ENCODE data around the gene CRADD.

CRADD gene

GRCh38 chr12:93653712-93654111 is 23.5 kb upstream of the CRADD start:
- Histone ChIP-seq H3K27me3 (ENCODE audit: insufficient read depth, low read length, poor library complexity) (no peaks in the 10 kb centered on the region), H3K9ac (ENCODE audit: low read depth, low read length) (no peak overlapping the region), H3K4me1 (ENCODE audit: insufficient read depth, low read length) (no peaks in the 10 kb centered on the region), H4K20me1 (ENCODE audit: insufficient read depth, low read length) (no peaks in the 10 kb centered on the region), H3K36me3 (ENCODE audit: insufficient read depth, low read length) (no peaks in the 10 kb centered on the region), H3K79me2 (ENCODE audit: insufficient read depth, low read length) (no peaks in the 10 kb centered on the region), H3K27ac (ENCODE audit: low read length) (no peak overlapping the region), H3K9me3 (ENCODE audit: insufficient read depth, low read length, severe bottlenecking) (no peaks in the 10 kb centered on the region), H3K4me2 (ENCODE audit: insufficient read depth, low read length) (no peak overlapping the region), H3K4me3 (ENCODE audit: low read depth in 1 of 2, low read length in 2 of 2) (no peak overlapping the region), H2AFZ (ENCODE audit: low read depth, low read length) (0 out of 2 replicates have a peak overlapping the region, but pooled peaks have one; percentile 26)
- TF ChIP-seq CTCF (IDR thresholded peaks at IDR 0.05; ENCODE audit: borderline replicate concordance, extremely low read depth, low read length, poor library complexity, severe bottlenecking) (no peak), EZH2 (IDR thresholded peaks at IDR 0.05; ENCODE audit: borderline replicate concordance, low read depth, low read length, severe bottlenecking) (no peak)
- ATAC-seq (ENCODE audit: insufficient read depth, low read depth), result peak; percentile 53; the same call in 1 of the 3 replicates
- DNase-seq, result no peak

GRCh38 chr12:93654421-93654820 is 22.8 kb upstream of the CRADD start:
- Histone ChIP-seq H3K9me3 (ENCODE audit: insufficient read depth, low read length, severe bottlenecking) (no peaks in the 10 kb centered on the region), H3K4me2 (ENCODE audit: insufficient read depth, low read length) (no peak overlapping the region), H2AFZ (ENCODE audit: low read depth, low read length) (0 out of 2 replicates have a peak overlapping the region, but pooled peaks have one; percentile 26), H3K4me3 (ENCODE audit: low read depth in 1 of 2, low read length in 2 of 2) (no peak overlapping the region), H3K27ac (ENCODE audit: low read length) (no peak overlapping the region), H3K4me1 (ENCODE audit: insufficient read depth, low read length) (no peaks in the 10 kb centered on the region), H3K27me3 (ENCODE audit: insufficient read depth, low read length, poor library complexity) (no peaks in the 10 kb centered on the region), H3K79me2 (ENCODE audit: insufficient read depth, low read length) (no peaks in the 10 kb centered on the region), H3K36me3 (ENCODE audit: insufficient read depth, low read length) (no peaks in the 10 kb centered on the region), H3K9ac (ENCODE audit: low read depth, low read length) (no peak overlapping the region), H4K20me1 (ENCODE audit: insufficient read depth, low read length) (no peaks in the 10 kb centered on the region)
- no peak for DNase-seq
- no peak for ATAC-seq (ENCODE audit: insufficient read depth, low read depth)
- TF ChIP-seq CTCF (IDR thresholded peaks at IDR 0.05; ENCODE audit: borderline replicate concordance, extremely low read depth, low read length, poor library complexity, severe bottlenecking), result no peak
- TF ChIP-seq EZH2 (IDR thresholded peaks at IDR 0.05; ENCODE audit: borderline replicate concordance, low read depth, low read length, severe bottlenecking), result no peak

GRCh38 chr12:93657071-93657470 is 20.1 kb upstream of the CRADD start:
- H3K27me3 ChIP-seq (ENCODE audit: insufficient read depth, low read length, poor library complexity), result no peaks in the 10 kb centered on the region
- H3K4me2 ChIP-seq (ENCODE audit: insufficient read depth, low read length), result no peak overlapping the region
- no peaks in the 10 kb centered on the region for H3K4me1 ChIP-seq (ENCODE audit: insufficient read depth, low read length)
- TF ChIP-seq EZH2 (IDR thresholded peaks at IDR 0.05; ENCODE audit: borderline replicate concordance, low read depth, low read length, severe bottlenecking), result no peak
- TF ChIP-seq CTCF (IDR thresholded peaks at IDR 0.05; ENCODE audit: borderline replicate concordance, extremely low read depth, low read length, poor library complexity, severe bottlenecking), result no peak
- no peak overlapping the region for H3K4me3 ChIP-seq (ENCODE audit: low read depth in 1 of 2, low read length in 2 of 2)
- H4K20me1 ChIP-seq (ENCODE audit: insufficient read depth, low read length), result no peaks in the 10 kb centered on the region
- no peaks in the 10 kb centered on the region for H3K36me3 ChIP-seq (ENCODE audit: insufficient read depth, low read length)
- H3K27ac ChIP-seq (ENCODE audit: low read length), result no peak overlapping the region
- ATAC-seq (ENCODE audit: insufficient read depth, low read depth) (no peak), DNase-seq (no peak)
- no peaks in the 10 kb centered on the region for H3K79me2 ChIP-seq (ENCODE audit: insufficient read depth, low read length)
- no peak overlapping the region for H2AFZ ChIP-seq (ENCODE audit: low read depth, low read length)
- H3K9ac ChIP-seq (ENCODE audit: low read depth, low read length), result no peak overlapping the region
- no peaks in the 10 kb centered on the region for H3K9me3 ChIP-seq (ENCODE audit: insufficient read depth, low read length, severe bottlenecking)

- Histone ChIP-seq H3K36me3 (ENCODE audit: insufficient read depth, low read length) (no peaks in the 10 kb centered on the region), H2AFZ (ENCODE audit: low read depth, low read length) (no peak overlapping the region), H3K4me1 (ENCODE audit: insufficient read depth, low read length) (no peaks in the 10 kb centered on the region), H3K4me3 (ENCODE audit: low read depth in 1 of 2, low read length in 2 of 2) (no peak overlapping the region), H3K9me3 (ENCODE audit: insufficient read depth, low read length, severe bottlenecking) (no peaks in the 10 kb centered on the region), H3K9ac (ENCODE audit: low read depth, low read length) (no peak overlapping the region), H3K27me3 (ENCODE audit: insufficient read depth, low read length, poor library complexity) (no peaks in the 10 kb centered on the region), H3K4me2 (ENCODE audit: insufficient read depth, low read length) (no peak overlapping the region), H3K27ac (ENCODE audit: low read length) (no peak overlapping the region), H3K79me2 (ENCODE audit: insufficient read depth, low read length) (no peaks in the 10 kb centered on the region), H4K20me1 (ENCODE audit: insufficient read depth, low read length) (no peaks in the 10 kb centered on the region)
- ATAC-seq (ENCODE audit: insufficient read depth, low read depth), result no peak
- TF ChIP-seq EZH2 (IDR thresholded peaks at IDR 0.05; ENCODE audit: borderline replicate concordance, low read depth, low read length, severe bottlenecking) (no peak), CTCF (IDR thresholded peaks at IDR 0.05; ENCODE audit: borderline replicate concordance, extremely low read depth, low read length, poor library complexity, severe bottlenecking) (no peak)
- DNase-seq, result no peak
Measured at GRCh38 chr12:93661021-93661420, 16.2 kb upstream of the CRADD start.

Data from DND-41 (cell line).